Hepatocyte (in vitro differentiated cells): Measurements from ENCODE around the gene SPINK13.

Experiments used
- EZH2 ChIP-seq: fragments of 200-600 bp; sonication (generic); IDR thresholded peaks from 2 replicates; pipeline ENCODE4 v1.6.1; 2016; ENCODE audit warnings: antibody characterized with exemption, mild to moderate bottlenecking, borderline replicate concordance
- EZH2phosphoT487 ChIP-seq: fragments of 200-600 bp; sonication (generic); IDR thresholded peaks from one replicate; pipeline ENCODE4 v1.6.1; 2018; ENCODE audit warnings: antibody characterized with exemption, mild to moderate bottlenecking, low read depth, moderate library complexity; ENCODE audit not compliant: unreplicated experiment, severe bottlenecking
- TF ChIP-seq, protein P1 (sequence below): fragments of 200-600 bp; sonication (generic); IDR thresholded peaks from 2 replicates; pipeline ENCODE4 v1.5.1; 2016; ENCODE audit warnings: antibody characterized with exemption, mild to moderate bottlenecking; ENCODE audit not compliant: poor library complexity

- TF ChIP-seq, protein P1, sequence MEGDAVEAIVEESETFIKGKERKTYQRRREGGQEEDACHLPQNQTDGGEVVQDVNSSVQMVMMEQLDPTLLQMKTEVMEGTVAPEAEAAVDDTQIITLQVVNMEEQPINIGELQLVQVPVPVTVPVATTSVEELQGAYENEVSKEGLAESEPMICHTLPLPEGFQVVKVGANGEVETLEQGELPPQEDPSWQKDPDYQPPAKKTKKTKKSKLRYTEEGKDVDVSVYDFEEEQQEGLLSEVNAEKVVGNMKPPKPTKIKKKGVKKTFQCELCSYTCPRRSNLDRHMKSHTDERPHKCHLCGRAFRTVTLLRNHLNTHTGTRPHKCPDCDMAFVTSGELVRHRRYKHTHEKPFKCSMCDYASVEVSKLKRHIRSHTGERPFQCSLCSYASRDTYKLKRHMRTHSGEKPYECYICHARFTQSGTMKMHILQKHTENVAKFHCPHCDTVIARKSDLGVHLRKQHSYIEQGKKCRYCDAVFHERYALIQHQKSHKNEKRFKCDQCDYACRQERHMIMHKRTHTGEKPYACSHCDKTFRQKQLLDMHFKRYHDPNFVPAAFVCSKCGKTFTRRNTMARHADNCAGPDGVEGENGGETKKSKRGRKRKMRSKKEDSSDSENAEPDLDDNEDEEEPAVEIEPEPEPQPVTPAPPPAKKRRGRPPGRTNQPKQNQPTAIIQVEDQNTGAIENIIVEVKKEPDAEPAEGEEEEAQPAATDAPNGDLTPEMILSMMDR, result no peak
- no peak for TF ChIP-seq EZH2
- TF ChIP-seq EZH2phosphoT487, result no peak
Measured at GRCh38 chr5:148261221-148261620, 7.4 kb upstream of the SPINK13 start.
